Measurements from ENCODE around the gene ZC3H12A.

ZC3H12A gene

GRCh38 chr1:37455516-37455915 is 18.9 kb upstream of the ZC3H12A start:
- DNase-seq (ENCODE audit: low read depth in 2 of 2) = no peak

- no peak for DNase-seq (ENCODE audit: low read depth in 2 of 2)
Observed at GRCh38 chr1:37456614-37457013, 17.8 kb upstream of the ZC3H12A start.

GRCh38 chr1:37458551-37458950 is 15.8 kb upstream of the ZC3H12A start:
- DNase-seq (ENCODE audit: low read depth in 2 of 2) = no peak

- no peak for DNase-seq (ENCODE audit: low read depth in 2 of 2)
Observed at GRCh38 chr1:37461698-37462436, 12.5 kb upstream of the ZC3H12A start.

- DNase-seq (ENCODE audit: low read depth in 2 of 2) = no peak
Observed at GRCh38 chr1:37464443-37464842, 9.9 kb upstream of the ZC3H12A start.

- DNase-seq (ENCODE audit: low read depth in 2 of 2) = no peak
Observed at GRCh38 chr1:37465593-37466517, 8.5 kb upstream of the ZC3H12A start.

- no peak for DNase-seq (ENCODE audit: low read depth in 2 of 2)
Observed at GRCh38 chr1:37468037-37468436, 6.3 kb upstream of the ZC3H12A start.

GRCh38 chr1:37469386-37469785 is 5.0 kb upstream of the ZC3H12A start:
- no peak for DNase-seq (ENCODE audit: low read depth in 2 of 2)

GRCh38 chr1:37471345-37472231 is 2.8 kb upstream of the ZC3H12A start:
- no peak for DNase-seq (ENCODE audit: low read depth in 2 of 2)

GRCh38 chr1:37472281-37472680 is 2.1 kb upstream of the ZC3H12A start:
- DNase-seq (ENCODE audit: low read depth in 2 of 2) = no peak

- no peak for DNase-seq (ENCODE audit: low read depth in 2 of 2)
Observed at GRCh38 chr1:37472994-37473393, 1.4 kb upstream of the ZC3H12A start.

- no peak for DNase-seq (ENCODE audit: low read depth in 2 of 2)
Observed at GRCh38 chr1:37473431-37474045, 842 bp upstream of the ZC3H12A start.

GRCh38 chr1:37474697-37475379 is 458 bp downstream of the ZC3H12A start:
- no peak for DNase-seq (ENCODE audit: low read depth in 2 of 2)

GRCh38 chr1:37475380-37476086 is 1.2 kb downstream of the ZC3H12A start:
- no peak for DNase-seq (ENCODE audit: low read depth in 2 of 2)

- no peak for DNase-seq (ENCODE audit: low read depth in 2 of 2)
Observed at GRCh38 chr1:37476087-37476452, 1.7 kb downstream of the ZC3H12A start.

GRCh38 chr1:37476460-37477197 is 2.2 kb downstream of the ZC3H12A start:
- DNase-seq (ENCODE audit: low read depth in 2 of 2) = no peak

- peak; percentile 62 to 65 for DNase-seq (ENCODE audit: low read depth in 2 of 2)
Observed at GRCh38 chr1:37477198-37477931, 3.0 kb downstream of the ZC3H12A start.

GRCh38 chr1:37477946-37478345 is 3.6 kb downstream of the ZC3H12A start:
- DNase-seq (ENCODE audit: low read depth in 2 of 2) = no peak

GRCh38 chr1:37478451-37478881 is 4.1 kb downstream of the ZC3H12A start:
- DNase-seq (ENCODE audit: low read depth in 2 of 2) = no peak

Measured in stimulated activated CD8-positive, alpha-beta memory T cell treated with anti-CD3 and anti-CD28 coated beads, Interleukin-7, amount 100 ng/mL, for 1 hour (primary cell).